HAP-1 (cell line): ENCODE data around the gene ERG.

Source experiments
- DNase-seq, 2 experiments: peaks; one replicate each; pipeline ENCODE4 v3.0.0-alpha.2; 2016 to 2020; ENCODE audit warnings: low spot score in 2 of 2
- H3K27me3 ChIP-seq: fragments of 250-450 bp; sonication (Bioruptor Pico); 2 replicates; pipeline ENCODE4 v1.5.1; 2020; ENCODE audit warnings: low read depth, mild to moderate bottlenecking, moderate library complexity
- H3K36me3 ChIP-seq: fragments of 250-450 bp; sonication (Bioruptor Pico); replicated peaks from 2 replicates; pipeline ENCODE4 v1.5.1; 2020; ENCODE audit warnings: mild to moderate bottlenecking
- H3K4me1 ChIP-seq: fragments of 250-450 bp; sonication (Bioruptor Pico); 2 replicates; pipeline ENCODE4 v1.5.1; 2020; ENCODE audit warnings: mild to moderate bottlenecking
- H3K4me3 ChIP-seq: fragments of 250-450 bp; sonication (Bioruptor Pico); 2 replicates; pipeline ENCODE4 v1.5.1; 2020; ENCODE audit warnings: mild to moderate bottlenecking, moderate library complexity
- H3K9me3 ChIP-seq: fragments of 250-450 bp; sonication (Bioruptor Pico); 2 replicates; pipeline ENCODE4 v1.5.1; 2020; ENCODE audit warnings: mild to moderate bottlenecking, moderate library complexity
- in situ Hi-C: fragments of 300-500 bp; cut with MboI; formaldehyde crosslinking; loops from 3 replicates; pipeline ENCODE4 v1.14.3; 2020; ENCODE audit warnings: low sequenced_read_pairs, inconsistent platforms, mixed read lengths

Gene ERG

GRCh38 chr21:38383411-38384237 is 114.7 kb downstream of the ERG start:
- no peaks in the 10 kb centered on the region for H3K27me3 ChIP-seq
- no peak overlapping the region for H3K4me3 ChIP-seq
- no peaks in the 10 kb centered on the region for H3K36me3 ChIP-seq
- no peak for DNase-seq
- H3K9me3 ChIP-seq = no peaks in the 10 kb centered on the region
- no peaks in the 10 kb centered on the region for H3K4me1 ChIP-seq
- in situ Hi-C loops = no loop called here

DNA sequence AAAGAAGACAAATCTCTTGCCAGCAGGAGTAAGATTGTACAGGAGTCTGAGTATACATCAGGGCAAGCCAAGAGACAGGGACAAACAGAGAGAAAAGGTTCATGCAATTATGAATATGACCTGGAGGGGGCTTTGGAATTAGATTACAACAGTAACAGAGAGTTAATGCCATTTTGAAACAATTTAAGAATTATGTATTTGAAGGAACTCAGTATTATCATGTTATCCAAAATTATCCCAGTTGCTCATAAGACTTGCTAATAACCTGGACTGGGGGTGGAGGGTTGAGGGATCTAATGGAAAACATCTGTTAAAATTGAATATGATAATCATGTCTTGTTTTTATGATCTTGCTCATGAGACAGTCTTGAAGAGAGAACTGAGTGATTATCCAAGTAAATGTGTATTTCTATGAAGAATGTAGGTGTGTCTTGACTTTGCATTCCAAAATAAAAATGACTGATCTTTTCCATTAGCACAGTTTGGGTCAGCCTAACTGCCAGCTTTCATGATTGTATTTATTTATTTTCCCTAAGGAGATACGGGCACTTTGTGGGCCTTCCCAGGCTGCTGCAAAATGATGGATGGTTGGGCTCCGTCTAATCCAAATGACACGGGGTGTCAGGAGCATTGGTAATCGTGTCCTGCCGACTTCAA is 117.7 kb downstream of the ERG start:
- DNase-seq = no peak
- in situ Hi-C loops = no loop called here
- no peaks in the 10 kb centered on the region for H3K4me1 ChIP-seq

GRCh38 chr21:38379147-38379546 is 119.1 kb downstream of the ERG start:
- Histone ChIP-seq H3K4me3 (no peak overlapping the region), H3K36me3 (no peaks in the 10 kb centered on the region), H3K27me3 (no peaks in the 10 kb centered on the region), H3K9me3 (no peaks in the 10 kb centered on the region), H3K4me1 (no peaks in the 10 kb centered on the region)
- in situ Hi-C loops = no loop called here
- no peak for DNase-seq

More for the DNA sequence above, 117.7 kb downstream of the ERG start:
- no peak overlapping the region for H3K4me3 ChIP-seq
- no peaks in the 10 kb centered on the region for H3K27me3 ChIP-seq
- no peaks in the 10 kb centered on the region for H3K36me3 ChIP-seq
- H3K9me3 ChIP-seq = no peaks in the 10 kb centered on the region

DNA sequence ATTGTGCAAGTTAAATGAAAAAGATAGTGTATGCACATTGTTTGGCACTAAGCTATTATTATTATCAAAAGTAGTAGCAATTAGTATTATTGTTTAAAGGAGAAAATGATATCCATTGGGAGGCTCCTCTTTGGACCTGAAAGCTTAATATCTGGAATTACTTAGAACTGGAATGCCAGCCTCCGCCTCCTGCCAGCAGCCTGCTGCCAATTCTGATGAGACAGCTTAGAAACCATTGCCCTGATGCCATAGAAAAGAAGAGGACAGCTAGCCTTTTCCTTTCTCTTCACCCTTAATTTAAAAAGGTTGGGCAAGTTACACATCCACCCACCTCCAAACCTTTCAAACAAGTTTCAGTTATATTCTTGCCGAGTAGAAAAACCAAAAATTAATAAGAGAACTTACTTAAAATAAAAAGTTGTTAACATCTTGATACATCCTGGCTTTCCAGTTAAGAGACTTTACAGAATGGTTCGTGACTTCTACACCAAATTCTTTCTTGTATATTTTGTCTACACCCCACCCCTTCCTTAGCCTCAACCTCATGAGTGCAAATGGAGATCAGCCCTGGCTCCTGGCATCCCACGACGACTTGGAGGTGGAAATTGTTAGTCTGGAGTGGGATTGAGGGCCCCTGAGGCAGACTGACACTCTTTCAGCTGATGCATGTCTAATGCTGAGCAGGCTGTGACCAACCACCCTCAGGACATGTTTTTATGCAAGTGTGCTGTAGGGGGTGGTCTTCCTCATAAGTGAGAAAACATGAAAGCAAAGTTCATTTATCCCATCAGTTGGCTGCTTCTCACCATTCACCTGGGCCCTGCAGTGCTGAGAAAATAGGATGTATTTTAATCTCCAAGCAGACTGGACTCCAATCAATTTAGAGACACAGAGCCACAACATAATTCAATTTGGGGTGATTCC is 120.8 kb downstream of the ERG start:
- H3K4me1 ChIP-seq = no peaks in the 10 kb centered on the region
- no peaks in the 10 kb centered on the region for H3K27me3 ChIP-seq
- H3K36me3 ChIP-seq = no peaks in the 10 kb centered on the region
- in situ Hi-C loops = no loop called here
- H3K4me3 ChIP-seq = no peak overlapping the region
- no peaks in the 10 kb centered on the region for H3K9me3 ChIP-seq
- no peak for DNase-seq

GRCh38 chr21:38376693-38377092 is 121.6 kb downstream of the ERG start:
- Histone ChIP-seq H3K27me3 (no peaks in the 10 kb centered on the region), H3K9me3 (no peaks in the 10 kb centered on the region), H3K4me3 (no peak overlapping the region), H3K4me1 (no peaks in the 10 kb centered on the region), H3K36me3 (no peaks in the 10 kb centered on the region)
- in situ Hi-C loops = no loop called here
- DNase-seq = no peak

GRCh38 chr21:38376235-38376634 is 122.0 kb downstream of the ERG start:
- H3K4me1 ChIP-seq = no peaks in the 10 kb centered on the region
- no peak for DNase-seq
- H3K4me3 ChIP-seq = no peak overlapping the region
- H3K36me3 ChIP-seq = no peaks in the 10 kb centered on the region
- in situ Hi-C loops = no loop called here
- H3K9me3 ChIP-seq = no peaks in the 10 kb centered on the region
- no peaks in the 10 kb centered on the region for H3K27me3 ChIP-seq

GRCh38 chr21:38367646-38368045 is 130.6 kb downstream of the ERG start:
- Histone ChIP-seq H3K36me3 (no peaks in the 10 kb centered on the region), H3K9me3 (no peaks in the 10 kb centered on the region), H3K4me1 (no peaks in the 10 kb centered on the region), H3K27me3 (no peaks in the 10 kb centered on the region), H3K4me3 (no peak overlapping the region)
- no peak for DNase-seq
- in situ Hi-C loops = loop anchor here (25.0 kb wide), 1 partner anchor 655 kb away; no protein-coding TSS in a partner anchor

DNA sequence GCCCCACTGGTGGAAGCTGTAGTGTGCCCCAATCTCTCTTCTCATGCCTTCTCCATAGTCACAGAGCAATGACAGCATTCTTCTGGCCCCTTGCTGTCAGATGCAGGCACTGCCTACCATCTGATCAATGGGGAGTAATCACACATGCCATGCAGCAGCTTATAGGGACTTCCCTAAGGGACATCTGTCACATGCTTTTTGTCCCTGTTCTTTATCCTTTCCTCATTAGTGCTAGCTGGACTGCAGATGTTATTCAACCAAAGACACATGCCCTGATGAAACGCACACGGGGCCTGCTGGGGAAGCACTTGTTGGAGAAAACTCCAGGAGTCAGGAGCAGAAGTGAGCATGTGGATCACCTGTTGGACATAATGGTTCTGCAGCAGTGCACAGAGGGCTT is 132.8 kb downstream of the ERG start:
- no peaks in the 10 kb centered on the region for H3K27me3 ChIP-seq
- H3K9me3 ChIP-seq = no peaks in the 10 kb centered on the region
- in situ Hi-C loops = loop anchor here (25.0 kb wide), 1 partner anchor 653 kb away; no protein-coding TSS in a partner anchor
- H3K4me3 ChIP-seq = no peak overlapping the region
- H3K36me3 ChIP-seq = no peaks in the 10 kb centered on the region
- no peaks in the 10 kb centered on the region for H3K4me1 ChIP-seq
- no peak for DNase-seq

DNA sequence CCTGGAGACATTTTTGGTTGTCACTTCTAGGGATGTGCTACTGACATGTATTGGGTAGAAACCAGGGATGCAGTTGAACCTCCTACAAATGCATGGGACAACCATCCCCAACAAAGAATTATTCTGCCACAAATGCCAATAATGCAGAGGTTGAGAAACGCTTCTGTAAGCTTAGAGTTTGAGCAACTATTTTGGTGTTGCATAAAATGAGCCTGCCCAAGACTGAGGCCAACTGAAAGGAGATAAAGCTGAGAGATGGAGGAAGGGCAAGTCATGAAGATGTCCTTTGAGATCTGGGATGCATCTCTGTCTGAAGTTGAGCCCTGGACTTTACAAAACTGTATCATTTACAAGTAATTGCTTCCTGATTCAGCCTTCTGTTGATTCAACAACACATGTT is 134.6 kb downstream of the ERG start:
- in situ Hi-C loops = loop anchor here (25.0 kb wide), 1 partner anchor 651 kb away; no protein-coding TSS in a partner anchor
- Histone ChIP-seq H3K4me3 (no peak overlapping the region), H3K27me3 (no peaks in the 10 kb centered on the region), H3K36me3 (no peaks in the 10 kb centered on the region), H3K9me3 (no peaks in the 10 kb centered on the region), H3K4me1 (no peaks in the 10 kb centered on the region)
- DNase-seq = no peak

DNA sequence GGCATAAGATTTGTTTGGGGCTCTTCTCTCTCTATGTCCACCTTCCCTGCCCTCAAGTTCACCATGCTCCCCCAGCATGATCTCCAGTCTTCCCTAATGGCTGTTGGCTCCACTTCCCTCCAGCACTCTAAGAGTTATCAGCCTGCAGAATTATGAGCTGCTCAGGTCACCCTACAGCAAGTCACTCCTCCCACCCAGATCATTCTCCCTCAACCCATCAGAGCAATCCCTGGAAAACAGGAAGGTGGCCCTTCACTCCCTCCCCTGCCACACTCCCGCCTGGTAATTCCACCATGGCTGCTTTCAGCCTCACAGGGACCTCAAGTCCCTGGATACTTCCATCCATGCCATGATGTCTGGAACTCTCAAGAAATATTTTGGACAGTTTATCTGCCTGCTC is 137.0 kb downstream of the ERG start:
- in situ Hi-C loops = loop anchor here (25.0 kb wide), 1 partner anchor 649 kb away; no protein-coding TSS in a partner anchor
- DNase-seq = no peak
- H3K9me3 ChIP-seq = no peaks in the 10 kb centered on the region

GRCh38 chr21:38359835-38360234 is 138.4 kb downstream of the ERG start:
- Histone ChIP-seq H3K4me1 (no peaks in the 10 kb centered on the region), H3K36me3 (no peaks in the 10 kb centered on the region), H3K4me3 (no peak overlapping the region), H3K9me3 (no peaks in the 10 kb centered on the region), H3K27me3 (no peaks in the 10 kb centered on the region)
- in situ Hi-C loops = loop anchor here (25.0 kb wide), 1 partner anchor 648 kb away; no protein-coding TSS in a partner anchor
- DNase-seq = no peak

More for the DNA sequence above, 137.0 kb downstream of the ERG start:
- Histone ChIP-seq H3K4me3 (no peak overlapping the region), H3K36me3 (no peaks in the 10 kb centered on the region), H3K27me3 (no peaks in the 10 kb centered on the region), H3K4me1 (no peaks in the 10 kb centered on the region)

DNA sequence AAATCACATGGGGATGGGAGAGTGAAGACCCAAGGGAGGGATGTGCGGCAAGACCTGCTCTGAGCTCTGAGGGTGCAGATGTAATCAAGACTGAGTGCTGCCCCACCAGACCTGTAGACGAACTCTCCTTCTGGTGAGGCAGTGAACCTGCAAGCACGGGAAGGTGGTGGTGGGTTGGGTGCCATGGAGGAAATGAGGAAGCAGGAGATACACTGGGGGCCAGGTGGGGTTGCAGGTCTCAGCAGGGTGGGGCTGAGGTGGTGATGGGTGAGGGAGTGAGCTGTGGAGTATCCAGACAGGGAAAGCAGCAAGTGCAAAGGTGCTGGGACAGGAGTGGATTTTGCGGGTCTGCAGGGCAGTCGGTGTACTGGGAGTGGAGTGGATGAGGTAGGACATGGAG is 139.2 kb downstream of the ERG start:
- H3K4me1 ChIP-seq = no peaks in the 10 kb centered on the region
- no peak overlapping the region for H3K4me3 ChIP-seq
- in situ Hi-C loops = loop anchor here (25.0 kb wide), 1 partner anchor 647 kb away; no protein-coding TSS in a partner anchor
- no peaks in the 10 kb centered on the region for H3K36me3 ChIP-seq
- H3K9me3 ChIP-seq = no peaks in the 10 kb centered on the region
- no peak for DNase-seq
- no peaks in the 10 kb centered on the region for H3K27me3 ChIP-seq

GRCh38 chr21:38358666-38359065 is 139.6 kb downstream of the ERG start:
- no peaks in the 10 kb centered on the region for H3K27me3 ChIP-seq
- in situ Hi-C loops = loop anchor here (25.0 kb wide), 1 partner anchor 646 kb away; no protein-coding TSS in a partner anchor
- no peaks in the 10 kb centered on the region for H3K4me1 ChIP-seq
- H3K9me3 ChIP-seq = no peaks in the 10 kb centered on the region
- no peaks in the 10 kb centered on the region for H3K36me3 ChIP-seq
- H3K4me3 ChIP-seq = no peak overlapping the region
- DNase-seq = no peak
